H1 (cell line): ENCODE data around the gene OSM. TPM values are rescaled to one million over a fixed set of nuclear protein-coding genes. Genes with fewer than 3 reads are reported as not detected.

Experiments used
- CREB1 ChIP-seq: IDR thresholded peaks from 2 replicates; pipeline ENCODE4 v1.6.1; 2012; ENCODE audit warnings: inconsistent platforms
- EGR1 ChIP-seq: IDR thresholded peaks from 2 replicates; pipeline ENCODE4 v1.6.1; 2011; ENCODE audit warnings: low read depth, low read length, borderline replicate concordance
- polyA plus RNA-seq, 7 experiments: library from polyadenylated mRNA; depleted of rRNA in 3 of 7; stranded (reverse) in 5 of 7; unstranded in 2 of 7; fragments of >200 nt in 5 of 7; fragments of 200-250 nt in 2 of 7; gene quantifications; 1 replicate in 5 of 7; 2 replicates in 1 of 7; 4 replicates in 1 of 7; pipeline versions ENCODE4 v1.2.1 to v1.2.3, GENCODE V29; 2011 to 2013; ENCODE audit warnings: missing spikeins in 2 of 7, mixed read lengths in 2 of 7
- total RNA-seq: library from RNA; stranded (reverse); fragmentation: NEBNext Ultra II Directional; extraction: Animal tissue kit (Norgen Biotek cat#: 25700); gene quantifications from 2 replicates; pipeline ENCODE4 v1.2.1, GENCODE V29; 2021

The OSM gene
- total and polyA plus RNA-seq, 2 of the 8 experiments (the other 6 are each of a cell fraction or from before 2014, with no cell fraction given), result not detected

GRCh38 chr22:30247561-30247960, 19.1 kb downstream of the OSM start (continued):
- TF ChIP-seq EGR1 (no peak), CREB1 (no peak)
